ENCODE data around the gene MAGEA11. TPM values are rescaled to one million over a fixed set of nuclear protein-coding genes. Genes with fewer than 3 reads are reported as not detected.
"Not testable (repeated sequence)": the region's sequence is repeated elsewhere in the genome, so short reads cannot be mapped to it uniquely, and the experiment has no call there.

Gene MAGEA11
- total and polyA plus RNA-seq, 2 of the 13 experiments (the other 11 are each of a cell fraction or from before 2014, with no cell fraction given) = not detected

DNA sequence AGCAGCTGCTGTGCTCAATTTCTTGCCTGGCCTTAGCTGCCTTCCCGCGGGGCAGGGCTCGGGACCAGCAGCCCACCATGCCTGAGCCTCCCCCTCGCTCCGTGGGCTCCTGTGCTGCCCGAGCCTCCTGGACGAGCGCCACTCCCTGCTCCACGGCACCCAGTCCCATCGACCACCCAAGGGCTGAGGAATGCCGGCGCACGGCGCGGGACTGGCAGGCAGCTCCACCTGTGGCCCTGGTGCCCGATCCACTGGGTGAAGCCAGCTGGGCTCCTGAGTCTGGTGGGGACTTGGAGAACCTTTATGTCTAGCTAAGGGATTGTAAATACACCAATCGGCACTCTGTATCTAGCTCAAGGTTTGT is 46.8 kb downstream of the MAGEA11 start:
- not testable (repeated sequence) for DNase-seq (ENCODE audit: low spot score); ATAC-seq
- no CpG with 5 or more reads among the region's 17 CpGs for WGBS (ENCODE audit: low lambda C conversion rate)

DNA sequence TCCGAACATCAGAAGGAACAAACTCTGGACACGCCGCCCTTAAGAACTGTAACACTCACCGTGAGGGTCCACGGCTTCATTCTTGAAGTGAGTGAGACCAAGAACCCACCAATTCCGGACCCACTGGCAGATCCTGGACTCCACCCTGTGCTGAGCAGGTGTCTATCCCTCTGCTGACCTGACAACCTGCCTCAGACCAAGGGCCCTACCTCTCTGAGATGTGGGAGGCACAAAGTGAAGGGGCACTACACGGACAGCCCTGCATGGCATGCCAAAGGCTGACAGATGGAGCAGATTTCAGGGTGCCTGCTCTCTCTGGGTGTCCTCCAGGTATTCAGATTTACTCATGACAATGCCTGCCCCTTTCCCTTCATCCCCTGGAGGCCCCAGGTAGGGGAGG is 48.0 kb downstream of the MAGEA11 start:
- no CpG with 5 or more reads among the region's 7 CpGs for WGBS (ENCODE audit: low lambda C conversion rate)
- CTCF ChIA-PET (ENCODE audit: low intra/inter-chr PET ratio, low total read pairs) = no interaction called here
- H2AFZ ChIP-seq (ENCODE audit: low read length) = no peak overlapping the region
- no peaks in the 10 kb centered on the region; a peak in 1 of 5 replicates for H3K27me3 ChIP-seq (ENCODE audit: control insufficient read depth in 1 of 2, insufficient read depth in 2 of 2, low read length in 2 of 2)
- ATAC-seq (no peak), FAIRE-seq (no peak), DNase-seq (ENCODE audit: low spot score) (no peak)
- H4K20me1 ChIP-seq (ENCODE audit: insufficient read depth, low read length) = no peaks in the 10 kb centered on the region
- in situ Hi-C loops (cut with HindIII; ENCODE audit: extremely low pct_ligation_motif_present, low pct_unique_long_range_greater_than_20kb) = no loop called here
- H3K4me3 ChIP-seq (replicated peaks in 1 of 3; ENCODE audit: insufficient read depth in 1 of 3, low read depth in 2 of 3, low read length in 3 of 3) = no peak overlapping the region
- POLR2A ChIA-PET = no interaction called here
- no peaks in the 10 kb centered on the region for H3K36me3 ChIP-seq (replicated peaks in 1 of 2; ENCODE audit: control insufficient read depth in 1 of 2, insufficient read depth in 2 of 2, low read length in 2 of 2)
- H3K27ac ChIP-seq (ENCODE audit: extremely low read length, insufficient read depth, low read length) = no peak overlapping the region
- H3K4me2 ChIP-seq (ENCODE audit: low read depth, low read length) = no peak overlapping the region
- TF ChIP-seq, protein P1, sequence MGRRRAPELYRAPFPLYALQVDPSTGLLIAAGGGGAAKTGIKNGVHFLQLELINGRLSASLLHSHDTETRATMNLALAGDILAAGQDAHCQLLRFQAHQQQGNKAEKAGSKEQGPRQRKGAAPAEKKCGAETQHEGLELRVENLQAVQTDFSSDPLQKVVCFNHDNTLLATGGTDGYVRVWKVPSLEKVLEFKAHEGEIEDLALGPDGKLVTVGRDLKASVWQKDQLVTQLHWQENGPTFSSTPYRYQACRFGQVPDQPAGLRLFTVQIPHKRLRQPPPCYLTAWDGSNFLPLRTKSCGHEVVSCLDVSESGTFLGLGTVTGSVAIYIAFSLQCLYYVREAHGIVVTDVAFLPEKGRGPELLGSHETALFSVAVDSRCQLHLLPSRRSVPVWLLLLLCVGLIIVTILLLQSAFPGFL (CRISPR knock-in tag; IDR thresholded peaks at IDR 0.05) = no peak
- TF ChIP-seq GATAD2A (CRISPR knock-in tag; IDR thresholded peaks at IDR 0.05) (no peak), MBNL3 (CRISPR knock-in tag; conservative IDR thresholded peaks at IDR 0.05) (no peak), E2F1 (CRISPR knock-in tag; IDR thresholded peaks at IDR 0.05) (no peak), ZFY (CRISPR knock-in tag; IDR thresholded peaks at IDR 0.05) (no peak), ZNF331 (CRISPR knock-in tag; IDR thresholded peaks at IDR 0.05) (no peak), NFRKB (IDR thresholded peaks at IDR 0.05) (no peak), ZNF496 (CRISPR knock-in tag; IDR thresholded peaks at IDR 0.05; ENCODE audit: insufficient replicate concordance) (no peak), GMEB1 (CRISPR knock-in tag; IDR thresholded peaks at IDR 0.05; ENCODE audit: borderline replicate concordance) (no peak), ZNF672 (CRISPR knock-in tag; IDR thresholded peaks at IDR 0.05) (no peak), SKI (IDR thresholded peaks at IDR 0.05; ENCODE audit: partially characterized antibody) (no peak), CC2D1A (CRISPR knock-in tag; IDR thresholded peaks at IDR 0.05) (no peak)
- H3K9ac ChIP-seq (ENCODE audit: insufficient read depth, low read depth, low read length) = no peak overlapping the region
- no peaks in the 10 kb centered on the region for H3K9me3 ChIP-seq (ENCODE audit: low read length)
- BruUV-seq (replicated peaks) = no TSS peak
- no peaks in the 10 kb centered on the region for H3K4me1 ChIP-seq (ENCODE audit: insufficient read depth, low read length)
- intact Hi-C loops (cut with micrococcal nuclease; ENCODE audit: unreplicated experiment) = no loop called here
- no peaks in the 10 kb centered on the region for H3K79me2 ChIP-seq (ENCODE audit: insufficient read depth, low read length)

More for the DNA sequence above, 46.8 kb downstream of the MAGEA11 start:
- H3K9ac ChIP-seq (ENCODE audit: insufficient read depth, low read depth, low read length); POLR2A ChIA-PET; in situ Hi-C loops (cut with HindIII; ENCODE audit: extremely low pct_ligation_motif_present, low pct_unique_long_range_greater_than_20kb); H2AFZ ChIP-seq (ENCODE audit: low read length); H3K79me2 ChIP-seq (ENCODE audit: insufficient read depth, low read length); FAIRE-seq; H4K20me1 ChIP-seq (ENCODE audit: insufficient read depth, low read length); CTCF ChIA-PET (ENCODE audit: low intra/inter-chr PET ratio, low total read pairs); H3K4me3 ChIP-seq (replicated peaks in 1 of 3; ENCODE audit: insufficient read depth in 1 of 3, low read depth in 2 of 3, low read length in 3 of 3); H3K27me3 ChIP-seq (ENCODE audit: control insufficient read depth in 1 of 2, insufficient read depth in 2 of 2, low read length in 2 of 2); H3K4me1 ChIP-seq (ENCODE audit: insufficient read depth, low read length); H3K27ac ChIP-seq (ENCODE audit: extremely low read length, insufficient read depth, low read length); intact Hi-C loops (cut with micrococcal nuclease; ENCODE audit: unreplicated experiment); BruUV-seq (replicated peaks); H3K4me2 ChIP-seq (ENCODE audit: low read depth, low read length); H3K36me3 ChIP-seq (replicated peaks in 1 of 2; ENCODE audit: control insufficient read depth in 1 of 2, insufficient read depth in 2 of 2, low read length in 2 of 2); H3K9me3 ChIP-seq (ENCODE audit: low read length): not testable (repeated sequence)

Data from HepG2 (cell line).